HCT116 (cell line): ENCODE data around the gene PPIH. TPM values are rescaled to one million over a fixed set of nuclear protein-coding genes. Genes with fewer than 3 reads are reported as not detected.

Experiments
- ATAC-seq: fragments of 200-7000 bp; cut with Tn5 transposase; 2 replicates; pipeline ENCODE4 v1.9.1; 2020; ENCODE audit warnings: mild to moderate bottlenecking, moderate library complexity
- BruUV-seq: library from RNA; stranded (reverse); fragments of 400-500 nt; replicated peaks from 2 replicates; lab custom pipeline; 2021; lab: Mats Ljungman, UMichigan
- CTCF ChIA-PET: fragments of 300-600 bp; sonication (Branson Sonifier 250); formaldehyde crosslinking; loops from one replicate; lab custom pipeline; 2021; ENCODE audit warnings: antibody characterized with exemption; lab: Charles Lee
- POLR2A ChIA-PET: fragments of 300-600, 350-600 bp; sonication (Branson Sonifier 250); formaldehyde crosslinking; loops from one replicate; lab custom pipeline; 2021; ENCODE audit warnings: antibody characterized with exemption; lab: Charles Lee
- RAD21 ChIA-PET, 2 experiments: fragments of 300-600 bp; sonication (Branson Sonifier 250); formaldehyde crosslinking; loops; one replicate each; lab custom pipeline; 2023; ENCODE audit warnings: low total read pairs in 2 of 2; ENCODE audit not compliant: uncharacterized antibody in 2 of 2, unreplicated experiment in 2 of 2, low non-redundant PET in 1 of 2; lab: Charles Lee
- DNase-seq: peaks from one replicate; pipeline ENCODE4 v3.0.0-alpha.2; 2010; ENCODE audit warnings: low read depth, low spot score
- H2AFZ ChIP-seq: fragments of 200-600 bp; shearing (Covaris generic), sonication (generic); 2 replicates; pipeline ENCODE4 v1.6.1; 2017; ENCODE audit warnings: low read depth, mixed run types, mixed read lengths, antibody characterized with exemption, low read length; ENCODE audit not compliant: poor library complexity, severe bottlenecking
- H3K27ac ChIP-seq: 2 replicates; pipeline ENCODE4 v1.5.1; 2012; ENCODE audit warnings: low read depth, low read length
- H3K27me3 ChIP-seq: fragments of 200-600 bp; sonication (generic); 2 replicates; pipeline ENCODE4 v1.6.1; 2016; ENCODE audit warnings: mixed run types, low read length, mixed read lengths; ENCODE audit not compliant: insufficient read depth
- H3K36me3 ChIP-seq, 2 experiments: fragments of 200-500 bp in 1 of 2; fragments of 200-600 bp in 1 of 2; sonication (Bioruptor generic) in 1 of 2; sonication (generic) in 1 of 2; 2 replicates each; pipeline versions ENCODE4 v1.5.1 to v1.6.1; 2014 to 2016; ENCODE audit warnings: low read length in 2 of 2, inconsistent platforms in 1 of 2, mixed read lengths in 1 of 2, mixed run types in 1 of 2; ENCODE audit not compliant: insufficient read depth in 2 of 2, control insufficient read depth in 1 of 2
- H3K4me1 ChIP-seq, 2 experiments: fragments of 200-600 bp in 1 of 2; sonication (generic) in 1 of 2; 2 replicates each; pipeline versions ENCODE4 v1.5.1 to v1.6.1; 2012 to 2017; ENCODE audit warnings: low read length in 2 of 2, inconsistent platforms in 1 of 2, mild to moderate bottlenecking in 1 of 2, mixed read lengths in 1 of 2, mixed run types in 1 of 2, moderate library complexity in 1 of 2; ENCODE audit not compliant: insufficient read depth in 2 of 2, control insufficient read depth in 1 of 2
- H3K4me2 ChIP-seq: fragments of 200-600 bp; sonication (generic); 2 replicates; pipeline ENCODE4 v1.6.1; 2017; ENCODE audit warnings: mixed run types, low read length, mixed read lengths
- H3K4me3 ChIP-seq, 2 experiments: fragments of 200-600 bp in 1 of 2; sonication (generic) in 1 of 2; replicated peaks in 1 of 2; 2 replicates each; pipeline ENCODE4 v1.5.1; 2011 to 2016; ENCODE audit warnings: low read length in 2 of 2, control low read depth in 1 of 2, low read depth in 1 of 2, mild to moderate bottlenecking in 1 of 2, mixed read lengths in 1 of 2, mixed run types in 1 of 2
- H3K79me2 ChIP-seq: fragments of 200-600 bp; sonication (generic); 2 replicates; pipeline ENCODE4 v1.6.1; 2017; ENCODE audit warnings: mild to moderate bottlenecking, mixed run types, low read length, moderate library complexity, mixed read lengths; ENCODE audit not compliant: insufficient read depth
- H3K9ac ChIP-seq: fragments of 200-600 bp; sonication (generic); 2 replicates; pipeline ENCODE4 v1.6.1; 2016; ENCODE audit warnings: low read length, mixed read lengths
- H3K9me2 ChIP-seq: fragments of 200-600 bp; sonication (generic), shearing (Covaris generic); 2 replicates; pipeline ENCODE4 v1.6.1; 2017; ENCODE audit warnings: mixed run types, mild to moderate bottlenecking, moderate library complexity; ENCODE audit not compliant: insufficient read depth
- H3K9me3 ChIP-seq, 2 experiments: fragments of 200-500 bp in 1 of 2; fragments of 200-600 bp in 1 of 2; sonication (Bioruptor generic) in 1 of 2; sonication (generic) in 1 of 2; 2 replicates each; pipeline ENCODE4 v1.6.1; 2014 to 2017; ENCODE audit warnings: low read length in 2 of 2, mixed read lengths in 2 of 2, inconsistent platforms in 1 of 2, low read depth in 1 of 2, mild to moderate bottlenecking in 1 of 2, mixed run types in 1 of 2, moderate library complexity in 1 of 2; ENCODE audit not compliant: control insufficient read depth in 1 of 2, insufficient read depth in 1 of 2
- H4K20me1 ChIP-seq: fragments of 200-600 bp; sonication (generic), shearing (Covaris generic); 2 replicates; pipeline ENCODE4 v1.6.1; 2017; ENCODE audit warnings: mixed run types, mild to moderate bottlenecking, moderate library complexity; ENCODE audit not compliant: insufficient read depth
- ATF3 ChIP-seq: IDR thresholded peaks from 2 replicates; pipeline ENCODE4 v1.6.1; 2012
- CBX3 ChIP-seq: IDR thresholded peaks from 2 replicates; pipeline ENCODE4 v1.6.1; 2012; ENCODE audit warnings: low read depth
- CEBPB ChIP-seq: IDR thresholded peaks from 2 replicates; pipeline ENCODE4 v1.6.1; 2012; ENCODE audit warnings: low read depth
- EGR1 ChIP-seq: IDR thresholded peaks from 2 replicates; pipeline ENCODE4 v1.6.1; 2012; ENCODE audit warnings: low read depth
- EZH2 ChIP-seq: fragments of 200-600 bp; sonication (generic); IDR thresholded peaks from 2 replicates; pipeline ENCODE4 v1.6.1; 2017; ENCODE audit warnings: antibody characterized with exemption, mixed run types
- EZH2phosphoT487 ChIP-seq: fragments of 200-600 bp; IDR thresholded peaks from 2 replicates; pipeline ENCODE4 v1.6.1; 2018; ENCODE audit warnings: antibody characterized with exemption, borderline replicate concordance
- FOSL1 ChIP-seq: IDR thresholded peaks from 2 replicates; pipeline ENCODE4 v1.6.1; 2012; ENCODE audit warnings: low read depth
- JUND ChIP-seq: IDR thresholded peaks from 2 replicates; pipeline ENCODE4 v1.6.1; 2012
- POLR2A ChIP-seq: IDR thresholded peaks from 2 replicates; pipeline ENCODE4 v1.7.0; 2011; ENCODE audit warnings: borderline replicate concordance; ENCODE audit not compliant: insufficient read depth, insufficient read length; ENCODE audit errors: extremely low read depth
- POLR2AphosphoS5 ChIP-seq: IDR thresholded peaks from 2 replicates; pipeline ENCODE4 v1.6.1; 2011; ENCODE audit warnings: mild to moderate bottlenecking, low read depth, low read length, moderate library complexity
- RAD21 ChIP-seq: IDR thresholded peaks from 2 replicates; pipeline ENCODE4 v1.6.1; 2012; ENCODE audit warnings: low read depth, mild to moderate bottlenecking
- REST ChIP-seq: IDR thresholded peaks from 2 replicates; pipeline ENCODE4 v1.6.1; 2012; ENCODE audit warnings: low read depth
- SRF ChIP-seq: IDR thresholded peaks from 2 replicates; pipeline ENCODE4 v1.6.1; 2012; ENCODE audit warnings: low read depth
- TCF7L2 ChIP-seq: IDR thresholded peaks from 2 replicates; pipeline ENCODE4 v1.7.0; 2011; ENCODE audit warnings: borderline replicate concordance, inconsistent platforms; ENCODE audit not compliant: insufficient read depth, insufficient read length; ENCODE audit errors: extremely low read depth
- YY1 ChIP-seq: IDR thresholded peaks from 2 replicates; pipeline ENCODE4 v1.6.1; 2011; ENCODE audit warnings: low read length, low read depth, moderate library complexity, mild to moderate bottlenecking; ENCODE audit not compliant: insufficient replicate concordance; ENCODE audit errors: extremely low read depth
- ZBTB33 ChIP-seq: IDR thresholded peaks from 2 replicates; pipeline ENCODE4 v1.6.1; 2011; ENCODE audit warnings: mild to moderate bottlenecking, low read length, moderate library complexity; ENCODE audit not compliant: insufficient replicate concordance; ENCODE audit errors: extremely low read depth
- ZFX ChIP-seq: fragments of 450-650 bp; IDR thresholded peaks from 2 replicates; pipeline ENCODE4 v1.6.1; 2017
- ZNF274 ChIP-seq: fragments of 200-500 bp; sonication (Bioruptor generic); IDR thresholded peaks from 2 replicates; pipeline ENCODE4 v1.6.1; 2014; ENCODE audit warnings: mild to moderate bottlenecking, low read depth, low read length, inconsistent platforms
- intact Hi-C: fragments of 100-400 bp; cut with micrococcal nuclease; formaldehyde crosslinking; loops from 2 replicates; pipeline ENCODE4 v1.10.0; 2022
- total RNA-seq: library from RNA; stranded (reverse); gene quantifications from one replicate; pipeline ENCODE4 v1.2.1, GENCODE V29; 2021; ENCODE audit not compliant: unreplicated experiment

Gene PPIH
- total RNA-seq, 1 experiment from 2014 or later = 100 TPM

DNA sequence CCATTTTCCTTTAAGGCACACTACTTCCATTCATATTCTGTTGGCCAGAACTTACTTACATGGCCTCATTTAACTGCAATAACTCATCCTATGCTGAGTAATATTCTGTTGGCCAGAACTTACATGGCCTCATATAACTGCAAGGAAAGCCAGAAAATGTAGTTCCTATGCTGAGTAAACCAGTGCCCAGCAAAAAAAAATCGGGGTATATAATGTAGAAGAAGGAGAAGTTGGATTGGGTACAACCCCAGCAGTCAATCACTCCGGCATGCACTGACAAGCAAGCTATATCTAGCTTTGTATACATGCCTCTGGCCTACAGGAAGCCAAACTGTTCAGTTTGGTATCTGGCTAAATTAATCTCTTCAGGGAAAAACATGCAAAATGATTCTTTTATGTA lies 39.4 kb upstream of the PPIH start:
- Histone ChIP-seq H2AFZ (no peak overlapping the region), H3K27me3 (no peaks in the 10 kb centered on the region), H3K9me2 (no peaks in the 10 kb centered on the region), H4K20me1 (no peaks in the 10 kb centered on the region), H3K27ac (no peak overlapping the region)
- RAD21 ChIA-PET = no interaction called here
- no peak for ATAC-seq
- intact Hi-C loops = no loop called here
- TF ChIP-seq JUND (no peak), ATF3 (no peak)
- TF ChIP-seq, all 23 proteins: peak for 0
- CTCF ChIA-PET = no interaction called here
- Histone ChIP-seq H3K36me3 (no peaks in the 10 kb centered on the region), H3K9me3 (no peaks in the 10 kb centered on the region), H3K79me2 (no peaks in the 10 kb centered on the region), H3K9ac (no peak overlapping the region), H3K4me1 (no peaks in the 10 kb centered on the region), H3K4me2 (no peak overlapping the region), H3K4me3 (no peak overlapping the region)
- BruUV-seq = no TSS peak
- DNase-seq = no peak
- POLR2A ChIA-PET = no interaction called here

- H3K36me3 ChIP-seq = no peaks in the 10 kb centered on the region
- no peaks in the 10 kb centered on the region for H3K79me2 ChIP-seq
- no peak overlapping the region for H3K27ac ChIP-seq
- H3K4me1 ChIP-seq = no peaks in the 10 kb centered on the region
- no peaks in the 10 kb centered on the region for H3K9me2 ChIP-seq
- H3K27me3 ChIP-seq = no peaks in the 10 kb centered on the region
- no peaks in the 10 kb centered on the region for H3K9me3 ChIP-seq
- ChIA-PET RAD21 (no interaction called here), POLR2A (no interaction called here), CTCF (no interaction called here)
- no peak overlapping the region for H3K4me3 ChIP-seq
- H3K9ac ChIP-seq = no peak overlapping the region
- ATAC-seq = no peak
- no peaks in the 10 kb centered on the region for H4K20me1 ChIP-seq
- no peak overlapping the region for H3K4me2 ChIP-seq
- no peak for DNase-seq
- H2AFZ ChIP-seq = no peak overlapping the region
- no TSS peak for BruUV-seq
- intact Hi-C loops = no loop called here
- TF ChIP-seq POLR2A (no peak), SRF (no peak), EZH2 (no peak), RAD21 (no peak), POLR2AphosphoS5 (no peak), ZFX (no peak), CBX3 (no peak), REST (no peak), EZH2phosphoT487 (no peak), EGR1 (no peak), CEBPB (no peak), YY1 (no peak), TCF7L2 (no peak), ZNF274 (no peak), ZBTB33 (no peak), FOSL1 (no peak), JUND (no peak)
These were observed 37.9 kb upstream of the PPIH start for GRCh38 chr1:42620307-42620706.
